ENCODE results near the gene C19orf85.

GRCh38 chr19:55491546-55492360 is 27.2 kb upstream of the C19orf85 start:
- TF ChIP-seq POLR2AphosphoS5 (IDR thresholded peaks at IDR 0.05; ENCODE audit: low read depth, low read length) (no peak), SPI1 (IDR thresholded peaks at IDR 0.05; ENCODE audit: low read depth, low read length) (no peak), TAF1 (IDR thresholded peaks at IDR 0.05; ENCODE audit: low read depth, low read length) (no peak), POLR2A (IDR thresholded peaks at IDR 0.05; ENCODE audit: low read depth, low read length) (no peak)
